ENCODE results near the gene JARID2.

Gene JARID2

DNA sequence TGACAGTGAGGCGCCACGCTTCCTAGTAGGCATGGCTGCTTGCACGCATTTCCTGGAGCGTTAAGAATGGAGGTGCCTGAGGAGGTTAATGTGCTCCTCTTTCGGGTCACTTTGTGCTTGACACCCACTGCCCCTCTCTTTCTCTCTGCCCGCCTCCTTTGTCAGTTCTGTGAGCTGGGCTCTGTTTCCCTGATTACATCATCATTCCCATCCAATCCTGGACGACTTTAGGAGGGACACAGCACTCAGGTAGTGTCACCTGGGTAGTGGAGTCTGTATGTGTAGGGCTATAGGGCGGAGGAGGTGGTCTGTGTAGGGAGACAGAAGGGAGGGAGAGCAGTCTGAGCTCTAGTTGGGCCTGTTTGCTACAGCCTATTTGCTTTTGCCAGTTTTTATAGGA, 136.8 kb downstream of the JARID2 start:
- DNase-seq, result no peak

DNA sequence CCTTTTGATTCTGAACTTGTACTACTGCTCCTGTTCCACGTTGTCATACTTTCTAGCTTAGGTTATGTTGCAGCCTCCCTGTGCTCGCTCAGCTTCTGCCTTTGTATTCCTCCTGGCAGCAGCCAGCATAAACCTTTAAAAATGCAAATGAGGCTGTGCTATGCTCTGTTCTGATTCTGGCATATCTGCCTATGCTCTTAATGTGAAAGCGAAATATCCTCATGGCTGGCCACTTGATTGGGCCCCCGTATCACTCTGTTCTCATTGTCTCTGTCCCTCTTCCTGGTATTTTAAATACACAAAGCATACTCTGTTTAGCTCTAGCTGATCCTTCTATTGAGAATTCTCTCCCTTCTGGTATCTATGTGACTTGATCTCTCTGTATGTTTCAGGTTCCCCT, 139.0 kb downstream of the JARID2 start:
- no peak for DNase-seq

DNA sequence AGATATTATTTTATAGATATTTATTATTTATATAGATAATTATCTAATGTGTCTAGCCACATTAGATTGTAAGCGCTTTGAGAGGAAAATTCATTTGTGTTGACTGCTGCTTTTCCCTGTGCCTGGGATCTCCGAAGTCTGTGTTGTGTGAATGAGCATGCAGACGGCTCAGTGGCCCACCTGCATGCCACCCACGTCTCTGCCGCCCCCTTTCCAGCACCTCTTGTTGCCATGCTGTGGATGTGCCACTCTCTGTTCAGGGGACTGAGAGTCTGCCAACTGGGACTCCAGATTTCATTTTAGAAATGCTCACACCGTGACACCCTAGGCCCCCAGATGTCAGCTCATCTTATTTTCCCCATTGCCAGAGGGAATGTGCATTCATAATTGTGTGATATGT, 139.7 kb downstream of the JARID2 start:
- no peak for DNase-seq

DNA sequence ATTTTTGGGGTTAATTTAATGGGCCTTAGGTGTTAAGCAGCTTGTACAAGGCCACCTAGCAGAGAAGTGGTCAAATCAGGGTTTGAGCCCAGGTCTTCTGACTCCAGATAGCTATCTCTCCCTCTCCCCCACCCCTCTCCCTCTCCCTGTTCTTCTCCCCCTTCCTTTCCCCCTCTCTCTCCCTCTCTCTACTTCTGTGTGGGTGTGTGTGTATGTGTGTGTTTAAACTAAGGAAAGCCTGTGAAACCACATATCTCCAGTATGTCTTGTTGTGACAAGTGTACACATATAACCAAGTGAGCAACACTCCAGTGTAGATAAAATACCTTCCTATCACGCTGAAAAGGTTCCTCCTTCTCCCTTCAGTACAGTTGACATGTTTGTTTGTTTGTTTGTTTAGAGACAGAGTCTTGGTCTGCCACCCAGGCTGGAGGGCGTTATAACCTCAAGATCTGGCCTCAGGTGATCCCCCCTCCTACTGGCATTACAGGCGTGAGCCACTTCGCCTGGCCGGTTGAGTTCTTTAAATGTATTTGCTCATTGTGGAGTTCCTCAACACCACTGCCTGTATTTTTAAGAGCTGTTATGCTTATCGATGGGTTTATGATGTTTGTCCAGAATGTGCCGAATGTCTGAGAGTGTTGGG, 140.4 kb downstream of the JARID2 start:
- DNase-seq, result no peak

DNA sequence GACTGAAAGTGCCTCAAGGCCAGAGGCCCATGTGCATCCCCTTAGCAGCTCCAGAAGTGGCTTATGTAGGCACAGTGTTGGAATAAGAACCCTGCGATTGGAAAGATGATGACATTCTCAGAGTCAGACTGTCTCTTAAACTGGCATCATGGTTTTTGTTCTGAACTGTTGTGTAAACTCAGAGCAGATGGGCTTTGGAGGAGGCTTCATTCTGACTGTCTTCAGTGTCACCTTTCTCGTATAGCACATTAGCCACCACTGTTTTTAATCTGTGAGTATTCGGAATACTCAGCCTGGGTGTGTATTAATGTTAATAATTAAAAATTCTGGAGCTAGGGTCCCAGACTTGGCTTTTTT, 140.9 kb downstream of the JARID2 start:
- DNase-seq, result no peak

DNA sequence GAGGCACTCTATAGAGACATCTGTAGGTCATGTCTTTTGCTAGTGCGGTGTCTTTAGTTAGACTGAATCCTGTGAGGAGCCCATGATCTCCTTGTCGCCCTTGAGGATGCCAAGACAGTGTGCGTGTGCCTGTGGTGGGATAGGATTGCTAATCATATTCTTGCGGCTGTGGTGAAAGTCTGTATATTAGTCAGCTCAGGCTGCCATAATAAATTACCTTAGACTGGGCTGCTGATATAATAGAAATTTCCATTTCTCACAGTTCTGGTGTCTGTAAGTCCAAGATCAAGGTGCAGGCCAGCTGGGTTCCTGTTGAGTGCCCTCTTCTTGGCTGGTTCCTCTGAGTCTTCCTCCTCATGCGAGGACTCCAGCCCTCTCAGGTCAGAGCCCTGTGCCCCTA, 141.2 kb downstream of the JARID2 start:
- no peak for DNase-seq

DNA sequence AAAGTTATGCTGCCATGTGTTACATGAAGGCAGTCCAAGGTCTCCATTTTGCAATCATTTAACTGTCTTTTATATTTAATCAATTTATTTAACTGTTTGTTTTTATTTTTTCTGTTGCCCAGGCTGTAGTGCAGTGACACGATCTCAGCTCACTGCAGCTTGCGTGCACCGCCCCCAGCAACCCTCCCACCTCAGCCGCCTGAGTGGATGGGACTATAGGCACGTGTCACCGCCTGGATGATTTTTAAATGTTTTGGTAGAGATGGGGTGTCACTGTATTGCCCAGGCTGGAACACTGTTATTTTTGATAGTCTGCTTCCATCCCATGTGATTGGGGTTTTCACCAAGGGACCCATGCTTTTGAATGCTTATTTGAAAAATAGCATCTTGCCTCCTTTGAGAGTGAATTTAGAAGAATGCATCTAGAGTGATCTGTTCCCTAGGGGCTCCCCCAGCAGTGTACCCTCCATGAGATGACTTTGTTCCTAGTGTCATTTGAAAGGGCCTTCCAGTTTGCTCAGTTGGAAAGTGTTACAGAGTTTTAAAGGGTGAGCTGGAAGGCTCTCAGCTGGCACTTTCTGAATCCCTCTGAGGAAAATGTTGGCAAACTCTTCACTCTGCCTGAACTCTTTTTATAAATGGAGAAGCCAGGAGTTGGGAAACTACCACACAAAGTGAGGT, 143.4 kb downstream of the JARID2 start:
- peak in 1 of 2 donors; percentile 45 for DNase-seq

DNA sequence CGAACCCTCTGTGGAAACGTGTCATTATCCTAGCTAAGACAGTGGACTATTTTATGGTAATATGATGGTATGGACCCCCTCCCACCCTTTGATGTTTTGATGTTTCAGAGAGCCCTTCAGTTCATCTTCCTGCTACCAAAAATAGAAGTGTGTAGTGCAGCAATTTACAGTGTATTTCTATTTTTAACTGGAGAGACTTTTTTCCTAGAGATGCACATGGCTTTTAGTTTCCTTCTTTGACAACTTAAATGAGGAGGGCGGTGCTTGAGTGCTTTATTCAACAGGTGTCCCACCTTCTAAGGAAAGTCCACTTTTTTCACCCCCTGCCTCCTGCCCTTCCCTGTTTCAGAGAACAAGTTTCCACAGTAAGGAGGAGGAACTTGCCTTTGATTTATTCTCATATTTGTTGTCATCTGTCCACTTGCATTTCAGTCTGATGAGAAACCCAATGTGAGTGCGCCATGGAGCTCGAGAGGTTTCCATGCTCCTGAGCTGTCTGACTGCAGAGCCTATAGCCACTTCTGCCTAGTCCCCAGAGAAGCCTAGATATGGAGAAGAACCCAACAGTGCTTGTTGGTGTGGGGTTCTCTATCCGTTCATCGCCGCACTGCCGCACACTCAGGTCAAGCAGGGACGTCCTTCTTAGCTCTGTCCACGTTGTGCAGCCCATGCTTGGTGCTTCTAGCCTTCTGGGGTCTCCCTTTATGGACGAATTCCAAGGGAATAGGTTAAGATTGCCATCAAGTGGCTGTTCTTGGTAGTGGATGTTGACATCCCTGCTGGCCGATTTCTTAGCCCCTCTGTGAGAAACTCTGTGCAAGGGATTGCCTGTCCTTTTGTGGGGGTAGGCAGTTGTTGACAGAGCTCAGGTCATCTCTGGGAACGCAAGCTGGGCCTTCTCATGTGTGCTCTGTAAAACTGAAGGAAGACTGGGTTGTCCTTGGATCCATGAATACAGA, 144.2 kb downstream of the JARID2 start:
- peak in 1 of 2 donors; percentile 46 for DNase-seq

DNA sequence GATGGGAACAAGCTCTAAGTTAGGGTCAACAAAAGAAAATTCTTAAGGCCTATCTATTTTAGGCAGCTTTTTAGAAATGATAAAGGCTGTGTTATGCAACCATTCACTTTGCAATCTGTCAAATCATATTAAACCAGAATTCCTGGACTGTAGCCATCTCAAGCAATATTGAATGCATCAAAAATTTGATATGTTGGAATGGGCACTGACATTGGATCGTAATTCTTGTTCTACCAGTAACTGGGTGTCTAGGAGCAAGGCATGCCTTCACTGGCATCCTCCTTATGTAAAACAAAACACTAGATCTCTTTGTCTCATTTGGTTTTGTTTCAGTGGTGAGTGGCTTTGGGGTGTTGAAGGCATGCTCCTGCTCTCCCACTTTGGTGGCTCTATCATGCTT, 145.6 kb downstream of the JARID2 start:
- DNase-seq, result no peak

DNA sequence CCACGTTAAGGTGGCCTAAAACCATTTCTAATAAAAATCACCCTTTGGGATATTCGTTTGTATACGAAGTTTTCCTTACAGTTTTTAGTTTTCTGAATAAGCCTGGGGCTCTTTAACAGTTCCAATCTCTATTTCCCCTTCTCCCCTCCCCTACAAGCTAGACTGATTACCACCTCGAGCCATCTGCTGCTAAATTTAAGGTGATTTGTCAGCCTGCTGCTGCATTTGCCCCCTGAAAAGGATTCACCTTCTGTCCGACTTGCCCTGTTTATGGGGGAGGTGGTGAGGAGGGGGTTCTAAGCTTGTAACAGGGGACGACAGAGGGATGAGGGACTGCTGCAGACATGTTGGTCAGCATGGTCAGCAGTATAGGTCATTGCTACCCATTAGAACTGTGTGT, 146.3 kb downstream of the JARID2 start:
- DNase-seq, result no peak

DNA sequence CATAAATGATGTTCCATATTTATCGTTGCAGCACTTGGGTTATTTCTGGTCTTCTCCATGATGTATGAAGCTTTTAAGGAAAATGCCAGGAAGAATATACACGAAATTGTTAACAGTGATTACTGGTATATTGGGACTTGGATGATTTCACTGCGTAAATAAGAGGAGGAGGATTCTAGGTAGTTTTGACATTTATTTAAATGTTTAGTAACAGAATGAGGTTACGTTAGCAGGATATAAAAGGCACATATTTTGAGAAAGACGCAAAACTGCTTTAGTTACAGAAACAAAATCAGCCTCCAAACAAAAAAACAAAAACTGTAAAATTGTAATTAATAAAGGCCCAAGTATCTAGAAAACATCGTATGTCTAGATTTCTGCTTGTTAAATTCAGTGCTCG, 147.7 kb downstream of the JARID2 start:
- DNase-seq, result no peak

DNA sequence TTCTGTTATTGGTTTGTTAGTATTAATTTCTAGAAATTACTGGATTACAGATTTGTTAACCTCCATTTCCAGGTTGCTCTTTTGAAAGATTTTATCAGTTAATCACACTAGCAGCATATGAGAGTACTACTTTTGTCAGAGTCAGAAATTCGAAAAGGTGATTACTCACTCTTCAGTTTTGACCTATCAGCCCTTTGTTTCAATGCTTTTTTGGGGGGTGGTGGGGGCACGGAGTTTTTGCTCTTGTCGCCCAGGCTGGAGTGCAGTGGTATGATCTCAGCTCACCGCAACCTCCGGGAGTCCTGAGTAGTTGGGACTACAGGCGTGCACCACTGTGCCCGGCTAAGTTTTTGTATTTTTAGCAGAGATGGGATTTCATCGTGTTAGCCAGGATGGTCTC, 149.2 kb downstream of the JARID2 start:
- no peak for DNase-seq

DNA sequence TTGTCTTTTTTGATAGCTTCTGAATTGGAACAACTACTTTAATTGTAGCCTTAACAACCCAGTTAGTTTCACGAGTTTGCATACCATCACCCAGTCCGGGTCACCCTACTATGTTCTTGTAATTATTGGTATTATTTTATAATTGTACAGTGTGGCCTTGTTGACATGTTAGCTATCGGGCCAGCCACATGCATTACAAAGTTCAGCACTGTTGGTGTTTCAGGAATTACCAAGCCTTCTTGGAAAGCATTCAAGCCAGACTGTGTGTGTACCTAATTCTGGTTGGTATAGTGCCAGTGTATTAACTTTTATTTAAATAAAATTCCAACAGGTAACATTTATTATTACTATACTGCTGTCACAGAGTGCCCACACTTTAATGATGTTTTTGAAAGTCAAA, 150.9 kb downstream of the JARID2 start:
- DNase-seq, result no peak

DNA sequence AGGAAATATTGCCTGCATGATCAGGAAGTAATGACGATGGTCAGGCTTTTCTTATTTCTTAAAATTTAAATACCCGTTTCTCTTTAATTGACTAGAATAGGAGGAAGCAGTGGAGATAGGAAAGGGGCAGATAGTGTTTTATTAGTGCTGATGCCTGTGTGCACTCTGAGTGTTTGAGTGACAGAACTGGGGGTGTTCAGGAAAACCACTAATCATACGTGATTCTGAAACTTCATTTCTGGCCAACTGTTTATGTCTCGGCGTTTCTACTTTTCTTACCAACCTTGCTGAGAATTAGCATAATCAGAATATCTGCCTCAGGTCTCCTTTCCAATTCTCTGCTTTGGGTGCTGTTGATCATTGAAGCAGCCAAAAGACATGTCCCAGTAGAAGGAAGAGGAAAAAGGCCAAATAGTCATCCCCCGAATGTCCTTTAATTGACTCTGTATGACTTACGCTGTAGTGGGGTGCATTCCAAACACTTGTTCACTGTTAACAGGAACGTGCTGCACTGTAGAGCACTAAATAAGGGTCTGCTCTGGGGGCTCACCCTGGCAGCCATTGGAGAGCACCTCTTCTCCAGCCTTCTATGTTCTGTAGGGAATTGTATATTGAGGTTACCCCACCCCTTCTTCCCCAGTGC, 152.9 kb downstream of the JARID2 start:
- peak in 1 of 2 donors; percentile 42 for DNase-seq

DNA sequence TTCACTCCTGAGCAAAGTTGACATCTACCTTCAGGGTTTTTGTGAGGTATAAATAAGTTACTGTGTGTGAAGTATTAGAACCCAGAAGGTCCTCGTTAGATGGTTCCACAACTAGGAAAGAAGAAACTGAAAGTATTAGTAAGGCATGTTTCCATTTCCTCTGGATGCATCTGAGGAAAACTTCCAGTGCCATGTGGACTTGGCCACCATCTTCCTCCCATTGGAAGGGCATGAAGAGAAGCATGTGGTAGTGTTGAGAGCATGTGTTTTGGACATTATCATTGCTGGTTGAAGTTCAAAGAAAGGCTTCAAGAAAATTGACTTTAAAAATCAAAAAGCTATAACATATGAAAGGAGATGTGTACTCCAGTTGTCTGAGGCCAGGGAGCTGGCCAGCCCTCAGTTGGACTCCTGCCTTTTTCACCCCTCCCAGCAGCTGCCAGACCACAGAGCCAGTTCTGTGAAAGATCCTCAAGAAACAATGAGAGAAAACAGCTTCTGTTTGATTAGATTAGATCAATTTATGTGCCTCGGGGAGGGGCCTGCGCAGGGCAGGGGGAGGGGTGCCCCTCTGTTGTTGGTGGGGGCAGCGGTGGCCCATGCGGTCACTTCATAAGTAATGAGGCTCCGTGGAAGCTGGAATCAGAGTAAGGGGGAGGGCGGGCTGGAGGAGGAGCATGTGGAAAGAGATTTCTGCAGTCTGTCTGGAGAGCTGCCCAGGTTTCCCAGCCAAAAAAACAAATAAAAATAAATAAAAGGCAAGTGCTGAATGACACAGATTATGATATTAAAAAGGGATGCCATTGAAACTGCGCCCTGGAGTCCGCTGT, 154.0 kb downstream of the JARID2 start:
- peak in 1 of 2 donors; percentile 30 for DNase-seq

DNA sequence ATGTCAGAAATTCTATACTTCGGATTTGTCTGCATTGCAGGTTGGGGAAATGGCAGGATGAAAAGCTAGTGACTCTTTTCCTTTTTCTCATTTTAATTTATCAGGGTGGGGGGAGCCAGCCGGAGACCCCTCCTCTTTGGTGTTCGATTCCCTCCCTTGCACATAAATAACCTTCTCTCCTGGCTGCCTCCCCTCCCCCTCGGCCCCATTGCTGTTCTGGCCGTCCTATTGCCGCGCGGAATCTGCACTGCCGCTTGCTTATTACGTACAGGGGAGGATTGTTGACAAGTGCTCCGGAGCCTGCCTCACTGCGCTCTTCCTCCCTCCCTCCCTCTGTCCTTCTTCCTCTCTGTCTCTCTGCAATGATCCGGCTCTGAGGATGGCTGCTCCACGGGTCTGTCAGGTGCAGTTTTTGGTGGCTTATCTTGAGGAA, 154.7 kb downstream of the JARID2 start:
- no peak for DNase-seq

DNA sequence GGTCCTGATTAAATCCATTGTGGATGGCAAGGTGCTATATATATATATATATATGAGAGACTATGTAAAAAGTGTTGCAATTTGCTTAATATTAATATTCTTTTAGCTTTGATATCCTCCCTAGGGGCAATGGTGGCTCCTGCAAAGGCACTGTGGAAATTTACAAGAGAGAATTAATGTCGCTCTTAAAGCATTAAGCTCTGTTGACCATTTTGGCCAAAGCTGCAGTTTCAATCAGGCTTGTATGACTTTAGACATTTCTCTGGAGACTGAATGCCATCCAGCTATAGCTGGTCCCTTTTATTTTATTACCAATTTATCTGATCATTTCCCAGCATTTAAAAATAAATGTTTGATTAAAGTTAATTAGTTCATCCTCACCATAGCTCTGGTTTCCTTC, 155.3 kb downstream of the JARID2 start:
- DNase-seq, result no peak

DNA sequence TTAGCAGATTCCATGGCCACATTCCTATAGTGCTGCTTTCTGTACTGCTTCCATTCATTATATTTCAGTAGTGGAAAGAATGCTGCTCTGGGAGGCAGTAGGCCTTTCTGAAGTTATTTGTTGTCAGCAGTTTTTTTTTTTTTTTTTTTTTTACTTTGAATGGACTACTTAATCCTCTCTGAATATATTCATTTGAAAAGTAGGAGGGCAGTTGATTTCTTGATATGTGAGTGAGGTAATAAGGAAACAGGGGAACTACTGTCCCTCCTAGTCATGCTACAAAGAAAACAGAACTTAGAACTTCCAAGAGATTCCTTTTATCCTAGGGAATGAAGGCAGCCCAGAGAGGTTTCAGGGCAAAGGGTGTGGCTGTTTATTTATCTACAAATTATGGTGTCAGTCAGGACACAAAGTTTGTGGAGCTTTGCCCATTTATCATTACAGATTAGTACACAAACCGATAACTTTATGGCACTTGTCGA, 155.9 kb downstream of the JARID2 start:
- DNase-seq, result peak; percentile 52 to 54

DNA sequence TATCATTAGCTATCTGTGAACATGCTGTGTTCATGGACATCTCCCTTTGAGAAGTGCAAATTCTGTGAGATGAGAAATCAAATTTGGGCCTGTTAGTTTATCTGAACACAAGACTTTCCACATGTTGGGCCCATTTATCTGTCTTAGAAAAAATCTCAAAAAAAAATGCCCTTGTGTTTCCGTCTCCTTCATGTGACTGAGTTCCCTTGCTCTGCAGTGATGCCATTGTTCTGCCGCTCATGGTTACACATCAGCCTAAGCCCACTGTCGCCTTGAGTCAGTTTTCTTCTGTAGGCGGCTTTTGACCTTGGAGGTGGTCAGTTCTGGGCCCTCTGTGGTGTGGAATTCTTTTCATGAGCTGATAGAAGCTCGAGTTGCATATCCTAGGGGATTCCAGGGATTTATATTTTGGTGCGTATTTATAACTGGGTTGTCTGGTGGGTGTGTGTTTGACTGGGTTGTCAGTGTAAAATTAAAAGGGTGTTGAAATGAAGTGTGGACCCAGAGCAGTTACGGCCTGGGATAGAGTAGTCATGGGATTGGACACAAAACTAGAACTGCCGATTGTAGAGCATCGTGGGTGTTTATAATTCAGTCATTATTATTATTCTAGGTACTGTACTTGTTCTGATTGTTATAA, 156.7 kb downstream of the JARID2 start:
- DNase-seq, result peak; percentile 65 to 86

DNA sequence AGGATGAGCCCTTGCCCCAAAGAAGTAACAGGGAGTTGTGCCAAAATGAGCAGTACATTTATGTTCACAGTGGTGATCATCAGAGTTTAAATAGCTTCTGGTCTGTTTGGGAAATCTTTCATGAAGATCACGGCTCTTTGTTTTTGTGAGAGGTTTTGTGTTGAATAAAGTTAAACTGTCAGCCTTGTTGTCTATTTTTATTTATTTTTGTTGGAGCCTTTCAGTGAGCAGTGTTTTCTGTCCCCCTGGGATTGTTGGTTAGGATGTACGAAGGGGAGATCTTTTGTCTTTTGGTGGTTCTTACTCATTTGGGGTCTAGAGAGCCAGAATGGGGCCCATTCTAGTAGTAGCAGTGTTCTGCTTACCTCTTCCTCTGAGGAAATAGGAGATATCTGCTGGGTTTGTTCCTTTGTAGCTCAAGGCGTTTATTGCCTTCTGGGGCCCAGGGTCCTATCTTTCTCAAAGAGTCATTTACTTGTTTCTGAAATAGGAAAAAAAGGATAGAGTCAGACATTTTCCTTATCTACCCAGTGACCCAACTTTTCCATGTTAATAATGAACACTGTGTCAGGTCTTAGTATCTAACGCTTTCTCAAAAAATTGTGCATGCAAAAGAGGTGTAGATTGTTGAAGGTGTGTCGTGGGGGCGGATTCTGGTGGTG, 157.4 kb downstream of the JARID2 start:
- DNase-seq, result no peak

DNA sequence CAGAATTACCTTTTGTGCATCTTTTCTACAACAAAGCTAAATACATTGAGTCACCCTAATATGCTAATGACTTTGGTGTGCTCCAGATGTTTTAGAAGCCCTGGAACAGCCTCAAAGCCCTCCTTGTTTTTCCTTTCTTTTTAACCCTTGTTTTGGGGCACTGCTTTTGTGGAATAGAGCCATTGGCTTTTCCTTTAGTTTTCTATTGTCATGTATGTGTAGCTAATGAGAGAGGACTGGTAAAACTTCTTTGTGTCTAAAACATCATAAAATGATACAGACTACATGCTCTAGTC, 158.8 kb downstream of the JARID2 start:
- no peak for DNase-seq

Measured in inflammatory macrophage treated with lipopolysaccharide for 1 hour (primary cell).